ENCODE data around the gene IRAK1BP1.

GRCh38 chr6:78830805-78831204, 36.5 kb upstream of the IRAK1BP1 start:
- TF ChIP-seq, protein P1, sequence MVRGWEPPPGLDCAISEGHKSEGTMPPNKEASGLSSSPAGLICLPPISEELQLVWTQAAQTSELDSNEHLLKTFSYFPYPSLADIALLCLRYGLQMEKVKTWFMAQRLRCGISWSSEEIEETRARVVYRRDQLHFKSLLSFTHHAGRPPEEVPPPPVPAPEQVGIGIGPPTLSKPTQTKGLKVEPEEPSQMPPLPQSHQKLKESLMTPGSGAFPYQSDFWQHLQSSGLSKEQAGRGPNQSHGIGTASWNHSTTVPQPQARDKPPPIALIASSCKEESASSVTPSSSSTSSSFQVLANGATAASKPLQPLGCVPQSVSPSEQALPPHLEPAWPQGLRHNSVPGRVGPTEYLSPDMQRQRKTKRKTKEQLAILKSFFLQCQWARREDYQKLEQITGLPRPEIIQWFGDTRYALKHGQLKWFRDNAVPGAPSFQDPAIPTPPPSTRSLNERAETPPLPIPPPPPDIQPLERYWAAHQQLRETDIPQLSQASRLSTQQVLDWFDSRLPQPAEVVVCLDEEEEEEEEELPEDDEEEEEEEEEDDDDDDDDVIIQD (CRISPR knock-in tag; IDR thresholded peaks at IDR 0.05), result no peak
- TF ChIP-seq, protein P2, sequence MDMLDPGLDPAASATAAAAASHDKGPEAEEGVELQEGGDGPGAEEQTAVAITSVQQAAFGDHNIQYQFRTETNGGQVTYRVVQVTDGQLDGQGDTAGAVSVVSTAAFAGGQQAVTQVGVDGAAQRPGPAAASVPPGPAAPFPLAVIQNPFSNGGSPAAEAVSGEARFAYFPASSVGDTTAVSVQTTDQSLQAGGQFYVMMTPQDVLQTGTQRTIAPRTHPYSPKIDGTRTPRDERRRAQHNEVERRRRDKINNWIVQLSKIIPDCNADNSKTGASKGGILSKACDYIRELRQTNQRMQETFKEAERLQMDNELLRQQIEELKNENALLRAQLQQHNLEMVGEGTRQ (CRISPR knock-in tag; IDR thresholded peaks at IDR 0.05), result no peak

Data from K562 (cell line).